A549 treated with AZD2906 at 1 μM for 4 hours (cell line): ENCODE results near the gene TPPP2. TPM values are rescaled to one million over a fixed set of nuclear protein-coding genes. Genes with fewer than 3 reads are reported as not detected.

ENCODE experiments used
- total RNA-seq: library from RNA; stranded (reverse); fragments of 200-300 nt; extraction: Qiagen RNA extraction; gene quantifications from 5 replicates; pipeline ENCODE4 v1.2.3, GENCODE V29; 2022

TPPP2 gene
- not detected in 5 replicates for total RNA-seq

DNA sequence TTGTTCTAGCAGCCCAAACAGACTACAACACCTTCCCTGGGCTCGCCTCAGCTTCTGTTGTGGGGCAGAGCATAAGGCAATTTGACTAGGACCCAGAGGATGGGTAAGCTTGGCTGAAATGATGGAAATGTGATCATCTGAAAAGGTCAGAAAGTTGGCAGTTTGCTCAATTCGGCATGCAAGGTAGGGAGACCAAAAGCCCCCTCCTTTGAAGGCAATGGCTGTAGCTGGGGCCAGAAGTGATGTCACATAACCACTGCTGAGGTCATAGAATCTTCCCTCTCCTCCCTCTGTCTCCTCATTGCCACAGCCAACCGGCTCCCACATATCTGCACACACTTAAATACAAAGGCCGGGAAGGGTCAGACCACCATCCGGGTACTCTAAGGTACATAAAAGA lies at the start of gene TPPP2:
Gene TPPP2, plus strand, starts transcription at position 301 of the 400 bp plus-strand sequence. CDS start 365 bp downstream, outside the sequence.

DNA sequence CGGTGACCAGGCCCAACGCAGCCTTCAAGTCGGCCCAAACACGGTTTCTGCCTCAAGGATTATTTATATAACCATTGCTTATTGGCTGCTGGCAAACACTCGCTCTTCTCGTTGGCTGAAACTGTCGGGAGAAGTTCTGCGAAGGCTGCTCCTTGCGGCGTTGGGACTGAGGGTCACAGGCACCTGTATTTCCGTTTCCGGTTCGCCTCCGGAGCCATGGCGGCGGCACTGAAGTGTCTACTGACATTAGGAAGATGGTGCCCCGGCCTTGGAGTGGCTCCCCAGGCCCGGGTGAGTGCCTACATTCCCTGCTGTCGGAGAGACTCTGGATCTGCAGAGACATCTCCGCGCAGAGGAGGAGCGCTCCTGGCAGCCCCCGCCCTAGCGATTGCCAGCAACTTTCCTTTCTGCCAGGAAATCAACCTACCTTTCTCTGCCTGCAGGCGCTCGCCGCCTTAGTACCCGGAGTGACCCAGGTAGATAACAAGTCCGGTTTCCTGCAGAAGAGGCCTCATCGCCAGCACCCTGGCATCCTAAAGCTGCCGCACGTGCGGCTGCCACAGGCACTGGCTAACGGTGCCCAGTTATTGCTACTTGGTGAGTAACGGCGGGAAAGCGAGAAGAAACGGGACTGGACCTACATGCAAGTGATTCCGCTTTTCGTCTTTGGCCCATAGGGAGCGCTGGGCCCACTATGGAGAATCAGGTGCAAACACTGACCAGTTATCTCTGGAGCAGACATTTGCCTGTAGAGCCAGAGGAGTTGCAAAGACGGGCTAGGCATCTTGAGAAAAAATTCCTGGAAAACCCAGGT lies 40.0 kb upstream of the TPPP2 start, which contains the start of gene METTL17:
Gene METTL17, plus strand, starts transcription at position 194 of the 814 bp plus-strand sequence. Its CDS starts 23 bp downstream, at position 217.

DNA sequence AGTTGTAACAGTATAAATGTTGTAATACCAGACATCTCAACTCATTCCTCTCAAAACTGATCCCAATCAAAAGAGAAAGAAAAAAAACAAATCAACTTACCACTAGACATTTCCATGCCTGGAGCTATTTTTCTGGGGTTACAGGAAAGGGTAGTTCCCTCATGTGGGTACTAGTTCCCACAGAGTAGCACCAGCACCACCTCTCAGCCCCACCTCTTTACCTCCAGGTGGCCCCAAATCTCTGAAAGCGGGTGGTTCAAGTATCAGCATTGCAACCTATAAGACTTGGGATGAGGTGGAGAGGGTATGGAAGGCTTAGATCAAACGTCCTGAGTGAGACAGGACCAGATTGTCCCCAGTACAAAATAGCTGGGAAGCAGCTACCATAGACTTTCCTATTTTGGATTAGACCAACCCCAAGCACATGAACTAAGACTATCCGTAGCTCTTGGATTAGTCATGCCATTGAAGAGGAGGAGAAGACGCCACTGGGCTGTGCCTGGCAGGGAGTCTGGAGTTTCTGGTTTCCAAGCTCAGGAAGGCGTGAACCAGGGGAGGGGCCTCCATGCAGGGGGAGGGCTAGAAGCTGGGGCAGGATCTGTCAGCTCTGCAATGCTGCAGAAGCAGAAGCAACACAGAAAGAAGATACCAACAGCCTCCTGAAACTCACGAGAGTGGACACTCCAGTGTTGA lies 31.2 kb upstream of the TPPP2 start, which contains the start of gene SLC39A2:
Gene SLC39A2, plus strand, starts transcription at position 620 of the 693 bp plus-strand sequence. CDS start 154 bp downstream, outside the sequence.

DNA sequence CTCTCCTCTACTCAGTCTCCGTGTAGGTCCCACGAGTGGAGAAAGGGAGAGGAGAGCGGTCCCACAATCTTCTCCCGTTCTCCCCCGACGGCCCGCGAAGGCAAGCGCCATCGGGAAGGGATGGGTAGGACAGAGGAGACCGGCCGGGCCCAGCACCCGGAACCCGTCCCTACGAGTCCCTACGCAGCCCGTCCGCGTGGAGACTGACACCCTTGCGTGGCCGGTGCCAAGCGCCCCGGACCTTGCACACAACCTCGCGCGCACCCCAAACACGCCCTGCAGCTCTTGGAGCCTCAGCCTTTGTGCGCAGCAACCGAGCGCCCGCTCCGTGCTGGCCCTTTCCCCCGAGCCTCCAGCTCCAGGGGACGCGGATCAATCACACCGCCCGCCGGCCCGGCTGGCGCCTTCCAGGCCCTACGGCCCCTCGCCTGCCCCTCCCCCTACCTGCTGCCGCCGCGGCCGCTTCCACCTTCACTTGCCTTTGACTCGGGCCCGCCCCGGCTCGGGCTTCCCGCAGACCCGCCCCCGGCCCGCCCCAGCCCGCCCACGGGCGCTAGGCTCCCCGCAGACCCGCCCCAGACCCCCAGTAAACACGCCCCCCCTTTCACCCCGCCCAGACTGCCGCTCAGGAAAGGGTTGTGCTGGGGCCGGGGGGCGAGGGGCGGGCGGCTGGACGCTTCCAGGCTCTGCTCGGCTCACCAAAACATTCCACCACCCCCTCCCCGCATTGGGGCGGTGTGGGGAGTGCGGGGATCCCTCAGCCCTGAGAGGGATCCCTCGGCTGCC lies 5.2 kb upstream of the TPPP2 start, which contains the start of gene NDRG2:
Gene NDRG2, minus strand, starts transcription at position 477 of the 786 bp plus-strand sequence. CDS start 1,746 bp downstream, outside the sequence.

DNA sequence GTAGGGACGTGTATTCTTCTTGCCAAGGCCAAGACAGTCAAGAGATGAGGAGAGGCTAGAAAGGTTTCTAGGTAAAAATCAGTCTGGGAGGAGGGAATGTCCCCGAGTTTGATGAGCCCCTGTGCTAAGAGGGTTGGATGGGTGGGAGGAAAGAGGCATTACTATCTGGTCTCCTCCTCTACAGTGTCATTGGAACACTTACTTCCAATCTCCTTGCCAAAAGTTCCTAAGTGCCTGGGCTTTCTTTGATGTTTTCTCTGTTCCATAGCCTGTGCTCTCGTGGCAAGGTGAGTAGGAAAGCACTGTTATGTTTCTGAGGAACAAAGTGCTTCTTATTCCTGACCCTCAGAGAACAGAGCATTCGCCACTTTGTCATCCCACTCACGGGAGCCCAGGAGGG lies 4.7 kb downstream of the TPPP2 start, which contains the start of gene RNASE13:
Gene RNASE13, minus strand, starts transcription at position 101 of the 400 bp plus-strand sequence. CDS start 519 bp downstream, outside the sequence.

DNA sequence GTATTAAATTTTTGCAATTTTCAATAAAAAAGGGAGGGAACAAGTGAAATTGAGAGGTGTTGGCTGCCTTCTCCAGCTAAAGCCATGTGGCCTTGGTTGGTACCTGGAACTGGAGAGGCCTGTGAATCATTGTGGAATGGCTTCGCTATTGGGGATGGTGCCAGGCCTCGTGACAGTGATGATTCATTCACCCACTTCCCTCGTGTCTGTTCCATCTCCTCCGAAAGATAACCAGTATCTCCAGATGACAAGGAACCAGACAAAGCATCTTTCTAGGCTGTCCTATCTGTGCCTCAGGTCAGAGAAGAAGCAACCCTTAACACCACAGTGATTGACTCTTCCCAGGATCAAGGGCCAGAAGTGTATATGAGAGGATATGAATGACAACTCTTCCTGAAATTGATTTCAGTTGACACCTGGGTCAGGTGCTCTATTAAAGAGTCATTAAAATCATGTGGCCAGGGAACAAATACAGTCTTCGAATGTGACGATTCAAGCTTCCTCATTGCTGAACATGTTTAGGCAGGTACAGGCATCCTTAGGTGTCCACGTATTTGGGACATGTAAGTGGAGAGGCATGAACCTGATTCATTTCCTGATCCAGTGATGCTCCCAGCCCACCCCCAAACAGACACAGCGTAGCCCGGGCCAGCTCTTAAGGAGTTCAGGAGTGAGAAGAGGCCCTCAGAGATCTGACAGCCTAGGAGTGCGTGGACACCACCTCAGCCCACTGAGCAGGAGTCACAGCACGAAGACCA lies 11.8 kb downstream of the TPPP2 start, which contains the start of gene RNASE7:
Gene RNASE7, plus strand, starts transcription at position 687 of the 758 bp plus-strand sequence. CDS start 631 bp downstream, outside the sequence.

DNA sequence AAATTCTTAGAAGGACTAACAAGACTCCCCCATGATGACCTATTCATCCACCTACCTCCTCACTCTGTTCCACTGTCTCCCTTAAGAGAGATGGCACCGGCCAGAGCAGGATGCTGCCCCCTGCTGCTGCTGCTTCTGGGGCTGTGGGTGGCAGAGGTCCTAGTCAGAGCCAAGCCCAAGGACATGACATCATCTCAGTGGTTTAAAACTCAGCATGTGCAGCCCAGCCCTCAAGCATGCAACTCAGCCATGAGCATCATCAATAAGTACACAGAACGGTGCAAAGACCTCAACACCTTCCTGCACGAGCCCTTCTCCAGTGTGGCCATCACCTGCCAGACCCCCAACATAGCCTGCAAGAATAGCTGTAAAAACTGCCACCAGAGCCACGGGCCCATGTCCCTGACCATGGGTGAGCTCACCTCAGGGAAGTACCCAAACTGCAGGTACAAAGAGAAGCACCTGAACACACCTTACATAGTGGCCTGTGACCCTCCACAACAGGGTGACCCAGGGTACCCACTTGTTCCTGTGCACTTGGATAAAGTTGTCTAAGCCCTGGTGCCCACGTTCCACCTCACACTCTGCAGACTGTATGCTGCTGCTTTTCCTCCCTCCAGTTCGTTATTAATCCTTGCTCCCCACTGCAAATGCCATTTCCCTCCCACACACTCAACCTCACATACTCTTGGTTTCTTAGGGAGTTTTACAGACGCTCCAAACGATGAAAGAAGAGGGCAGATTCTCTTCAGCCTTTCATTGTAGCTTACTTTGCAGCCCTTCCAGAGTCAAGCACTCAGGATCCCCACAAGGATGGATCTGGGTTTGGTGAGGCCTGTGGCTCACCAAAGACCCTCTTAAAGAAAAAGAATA lies 28.0 kb downstream of the TPPP2 start, which contains the start of gene RNASE8:
Gene RNASE8, plus strand, starts transcription at position 20 of the 873 bp plus-strand sequence. Its CDS starts 71 bp downstream, at position 91.

DNA sequence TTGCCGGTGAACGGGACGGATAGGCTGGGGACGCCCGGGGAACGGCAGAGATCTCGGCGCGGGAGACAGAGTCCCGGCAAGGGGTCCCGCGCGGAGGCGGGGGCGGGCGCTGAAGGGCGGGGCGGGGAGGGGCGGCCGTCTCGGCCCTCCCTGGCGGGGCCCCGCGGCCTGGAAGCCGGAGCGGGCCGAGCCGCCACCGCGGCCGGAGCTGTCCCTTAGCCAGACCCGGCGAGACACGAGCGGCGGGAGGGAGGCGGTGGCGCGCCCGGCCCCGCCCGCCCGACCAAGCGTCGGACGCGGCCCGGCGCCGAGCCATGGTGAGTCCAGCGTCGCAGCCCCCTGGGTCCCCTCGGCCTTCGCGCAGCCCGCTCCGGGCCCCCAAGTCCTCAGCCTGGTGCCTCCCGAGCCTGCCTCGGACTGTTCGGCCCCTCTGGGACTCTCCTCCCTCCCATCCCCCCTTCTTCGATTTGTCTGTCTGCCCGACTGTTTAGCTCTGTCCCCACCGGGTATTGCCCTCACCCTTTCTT lies 40.1 kb downstream of the TPPP2 start, which contains the start of gene ARHGEF40:
Gene ARHGEF40, plus strand, starts transcription at position 222 of the 527 bp plus-strand sequence. Its CDS starts 93 bp downstream, at position 315.

Other genes with a start within 250 kb of the TPPP2 start
- gene RNASE6, start 248.9 kb upstream of the TPPP2 start, total RNA-seq, result not detected in 5 replicates
- 0.10 to 0.36 TPM (median 0.18 TPM) in 4 of 5 replicates, not detected in the other for gene RNASE1, start 227.4 kb upstream of the TPPP2 start, total RNA-seq
- not detected in 5 replicates for gene RNASE3, start 138.8 kb upstream of the TPPP2 start, total RNA-seq
- not detected in 5 replicates for gene RNASE2, start 74.7 kb upstream of the TPPP2 start, total RNA-seq
- 67.6 to 74.8 TPM (median 70.6 TPM) in 5 replicates for gene METTL17, start 40.2 kb upstream of the TPPP2 start, total RNA-seq
- gene SLC39A2, start 30.9 kb upstream of the TPPP2 start, total RNA-seq, result 0.05 TPM in 1 of 5 replicates, not detected in the others
- gene NDRG2, start 5.2 kb upstream of the TPPP2 start, total RNA-seq, result 2.5 to 3.8 TPM (median 2.6 TPM) in 5 replicates
- gene RNASE13, start 4.6 kb downstream of the TPPP2 start, total RNA-seq, result not detected in 5 replicates
- not detected in 5 replicates for gene RNASE7, start 12.1 kb downstream of the TPPP2 start, total RNA-seq
- gene RNASE8, start 27.6 kb downstream of the TPPP2 start, total RNA-seq, result not detected in 5 replicates
- 7.0 to 10.6 TPM (median 8.9 TPM) in 5 replicates for gene ARHGEF40, start 40.1 kb downstream of the TPPP2 start, total RNA-seq
- gene ZNF219, start 68.4 kb downstream of the TPPP2 start, total RNA-seq, result 18.0 to 29.6 TPM (median 28.1 TPM) in 5 replicates
- 0.44 to 1.1 TPM (median 0.65 TPM) in 5 replicates for gene TMEM253, start 70.8 kb downstream of the TPPP2 start, total RNA-seq
- gene OR5AU1, start 125.8 kb downstream of the TPPP2 start, total RNA-seq, result not detected in 5 replicates
- gene HNRNPC, start 239.2 kb downstream of the TPPP2 start, total RNA-seq, result 730 to 1,057 TPM (median 765 TPM) in 5 replicates
- gene RPGRIP1, start 249.9 kb downstream of the TPPP2 start, total RNA-seq, result 0.10 to 0.31 TPM (median 0.18 TPM) in 5 replicates